ENCODE measurements around the gene CLEC4E.
"Not testable (repeated sequence)": the region's sequence is repeated elsewhere in the genome, so short reads cannot be mapped to it uniquely, and the experiment has no call there.

CLEC4E gene

DNA sequence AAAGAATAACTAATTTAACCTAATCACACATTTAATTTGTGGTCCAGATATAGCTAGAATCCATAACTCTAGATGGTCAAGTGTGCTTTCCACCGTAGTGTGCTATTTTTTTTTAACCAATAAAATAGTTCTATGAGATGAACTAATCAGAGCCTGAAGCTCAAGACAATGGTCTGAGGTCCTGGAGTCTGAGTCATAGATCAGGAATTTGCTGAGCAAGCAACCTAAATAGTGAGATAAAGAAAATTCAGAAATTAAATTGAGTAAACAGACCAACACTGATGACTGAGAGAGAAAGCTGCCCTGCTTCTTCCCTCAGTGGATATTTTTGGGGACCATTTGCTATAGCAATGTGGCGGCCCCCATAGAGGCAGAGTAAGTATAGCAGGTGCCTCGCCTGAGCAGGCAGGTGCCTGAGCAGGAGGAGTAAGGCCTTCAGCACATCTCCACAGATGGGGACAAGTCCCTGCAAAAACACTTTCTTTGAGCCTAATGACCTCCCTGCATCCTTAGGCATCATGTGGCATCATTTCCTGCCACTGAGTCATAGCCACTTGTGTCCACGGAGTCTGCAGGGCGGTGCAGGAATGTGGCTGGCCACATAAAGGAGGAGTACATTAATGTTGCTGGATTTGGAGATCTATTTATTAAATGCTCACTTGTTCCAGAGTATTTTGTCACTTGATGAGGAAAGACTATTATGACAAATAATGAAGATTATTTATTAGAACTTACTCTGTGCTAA lies 13.9 kb upstream of the CLEC4E start:
- Mint-ChIP-seq H3K27me3 (ENCODE audit: low read depth) (peaks cover 2% of the 10 kb centered on the region), H3K36me3 (ENCODE audit: low read depth) (no peaks in the 10 kb centered on the region), H3K4me3 (no peak overlapping the region), H3K4me1 (ENCODE audit: low read depth) (no peaks in the 10 kb centered on the region), H3K27ac (no peak overlapping the region), H3K9me3 (no peaks in the 10 kb centered on the region)
- DNase-seq (ENCODE audit: low spot score), result no peak

DNA sequence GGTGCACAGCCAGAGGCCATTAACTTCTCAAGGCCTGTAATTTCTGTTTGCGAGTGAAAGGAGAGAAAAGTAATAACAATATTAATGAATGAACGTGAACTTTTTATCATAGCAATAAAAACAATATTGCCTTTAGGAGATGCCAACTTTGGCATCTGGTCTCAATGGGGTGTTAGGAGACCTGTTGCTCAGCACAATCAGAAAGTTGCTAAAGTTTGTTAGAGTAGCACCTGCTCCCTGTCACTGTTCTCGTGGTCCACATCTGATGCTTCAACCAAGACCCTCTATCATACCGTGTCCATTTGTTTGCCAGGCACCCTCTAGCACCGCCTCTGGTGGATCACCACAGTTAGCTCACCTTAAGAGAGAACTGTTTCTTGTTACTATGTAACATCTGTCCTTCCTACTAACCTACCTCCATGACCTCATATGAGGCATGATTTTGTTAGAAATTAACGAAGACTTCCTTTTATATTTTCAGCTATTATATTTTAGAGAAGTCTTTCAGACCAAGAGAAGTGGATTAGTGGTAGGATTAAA lies 12.5 kb upstream of the CLEC4E start:
- no peak for DNase-seq (ENCODE audit: low spot score)
- Mint-ChIP-seq H3K9me3 (no peaks in the 10 kb centered on the region), H3K27me3 (ENCODE audit: low read depth) (peaks cover 5% of the 10 kb centered on the region), H3K4me3 (no peak overlapping the region), H3K36me3 (ENCODE audit: low read depth) (no peaks in the 10 kb centered on the region), H3K27ac (no peak overlapping the region), H3K4me1 (ENCODE audit: low read depth) (no peaks in the 10 kb centered on the region)

- peaks cover 14% of the 10 kb centered on the region for H3K27me3 Mint-ChIP-seq (ENCODE audit: low read depth)
- no peaks in the 10 kb centered on the region for H3K9me3 Mint-ChIP-seq
- no peaks in the 10 kb centered on the region for H3K4me1 Mint-ChIP-seq (ENCODE audit: low read depth)
- H3K4me3 Mint-ChIP-seq, result no peak overlapping the region
- no peaks in the 10 kb centered on the region for H3K36me3 Mint-ChIP-seq (ENCODE audit: low read depth)
- H3K27ac Mint-ChIP-seq, result no peak overlapping the region
- no peak for DNase-seq (ENCODE audit: low spot score)
Measured at GRCh38 chr12:8549381-8549780, 8.7 kb upstream of the CLEC4E start.

GRCh38 chr12:8548192-8548591 lies 7.5 kb upstream of the CLEC4E start:
- H3K27ac Mint-ChIP-seq, result no peak overlapping the region
- peaks cover 14% of the 10 kb centered on the region for H3K27me3 Mint-ChIP-seq (ENCODE audit: low read depth)
- no peaks in the 10 kb centered on the region for H3K9me3 Mint-ChIP-seq
- H3K36me3 Mint-ChIP-seq (ENCODE audit: low read depth), result no peaks in the 10 kb centered on the region
- H3K4me1 Mint-ChIP-seq (ENCODE audit: low read depth), result no peaks in the 10 kb centered on the region
- H3K4me3 Mint-ChIP-seq, result no peak overlapping the region
- DNase-seq (ENCODE audit: low spot score), result no peak

DNA sequence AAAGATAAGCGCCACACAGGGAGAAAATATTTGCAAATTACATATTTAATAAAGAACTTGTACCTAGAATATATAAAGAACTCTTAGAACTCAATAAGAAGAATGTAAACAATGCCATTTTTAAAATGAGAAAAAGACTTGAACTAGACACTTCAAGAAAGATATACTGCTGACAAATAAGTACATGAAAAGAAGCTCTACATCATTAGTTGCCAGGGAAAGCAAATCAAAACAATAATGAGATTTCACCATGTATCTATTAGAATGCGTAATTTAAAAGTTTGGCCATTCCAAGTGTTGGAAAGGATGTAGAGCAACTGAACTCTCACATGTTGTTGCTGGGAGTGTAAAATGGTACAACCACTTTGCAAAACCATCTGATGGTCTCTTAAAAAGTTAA lies 6.9 kb upstream of the CLEC4E start:
- H3K27ac Mint-ChIP-seq, result no peak overlapping the region
- no peaks in the 10 kb centered on the region for H3K36me3 Mint-ChIP-seq (ENCODE audit: low read depth)
- no peaks in the 10 kb centered on the region for H3K9me3 Mint-ChIP-seq
- H3K27me3 Mint-ChIP-seq (ENCODE audit: low read depth), result peaks cover 14% of the 10 kb centered on the region
- DNase-seq (ENCODE audit: low spot score), result no peak
- no peaks in the 10 kb centered on the region for H3K4me1 Mint-ChIP-seq (ENCODE audit: low read depth)
- H3K4me3 Mint-ChIP-seq, result no peak overlapping the region

GRCh38 chr12:8546591-8546990 lies 5.9 kb upstream of the CLEC4E start:
- Mint-ChIP-seq H3K36me3 (ENCODE audit: low read depth) (no peaks in the 10 kb centered on the region), H3K4me1 (ENCODE audit: low read depth) (no peaks in the 10 kb centered on the region), H3K4me3 (no peak overlapping the region), H3K27me3 (ENCODE audit: low read depth) (peaks cover 15% of the 10 kb centered on the region), H3K27ac (no peak overlapping the region), H3K9me3 (no peaks in the 10 kb centered on the region)
- DNase-seq (ENCODE audit: low spot score), result no peak

- DNase-seq (ENCODE audit: low spot score), result peak; percentile 44
- Mint-ChIP-seq H3K4me3 (no peak overlapping the region), H3K27me3 (ENCODE audit: low read depth) (peaks cover 30% of the 10 kb centered on the region)
Measured at GRCh38 chr12:8544295-8544694, 3.6 kb upstream of the CLEC4E start.

GRCh38 chr12:8541562-8541961 lies 857 bp upstream of the CLEC4E start:
- Mint-ChIP-seq H3K9me3 (no peaks in the 10 kb centered on the region), H3K4me3 (no peak overlapping the region), H3K27me3 (ENCODE audit: low read depth) (peaks cover 23% of the 10 kb centered on the region), H3K4me1 (ENCODE audit: low read depth) (no peaks in the 10 kb centered on the region), H3K27ac (no peak overlapping the region), H3K36me3 (ENCODE audit: low read depth) (no peaks in the 10 kb centered on the region)
- no peak for DNase-seq (ENCODE audit: low spot score)

More at GRCh38 chr12:8544295-8544694, 3.6 kb upstream of the CLEC4E start:
- no peak overlapping the region for H3K27ac Mint-ChIP-seq
- H3K9me3 Mint-ChIP-seq, result no peaks in the 10 kb centered on the region
- no peaks in the 10 kb centered on the region for H3K4me1 Mint-ChIP-seq (ENCODE audit: low read depth)
- H3K36me3 Mint-ChIP-seq (ENCODE audit: low read depth), result no peaks in the 10 kb centered on the region

DNA sequence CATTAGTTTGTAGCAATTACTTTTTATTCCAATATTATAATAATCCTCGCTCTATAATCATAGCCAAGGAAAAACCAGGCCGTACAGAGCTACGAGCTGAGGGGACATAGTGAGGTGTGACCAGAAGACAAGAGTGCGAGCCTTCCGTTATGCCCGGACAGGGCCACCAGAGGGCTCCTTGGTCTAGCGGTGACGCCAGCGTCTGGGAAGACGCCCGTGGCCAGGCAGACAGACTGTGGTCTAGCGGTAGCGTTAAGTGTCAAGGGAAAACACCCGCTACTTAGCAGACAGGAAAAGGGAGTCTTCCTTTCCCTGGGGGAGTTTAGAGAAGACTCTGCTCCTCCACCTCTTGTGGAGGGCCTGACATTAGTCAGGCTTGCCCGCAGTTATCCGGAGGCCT lies 2.9 kb downstream of the CLEC4E start:
- H3K27ac Mint-ChIP-seq; H3K4me1 Mint-ChIP-seq (ENCODE audit: low read depth); H3K9me3 Mint-ChIP-seq; H3K4me3 Mint-ChIP-seq; DNase-seq (ENCODE audit: low spot score); H3K36me3 Mint-ChIP-seq (ENCODE audit: low read depth): not testable (repeated sequence)
- H3K27me3 Mint-ChIP-seq (ENCODE audit: low read depth), result peaks cover 27% of the 10 kb centered on the region

DNA sequence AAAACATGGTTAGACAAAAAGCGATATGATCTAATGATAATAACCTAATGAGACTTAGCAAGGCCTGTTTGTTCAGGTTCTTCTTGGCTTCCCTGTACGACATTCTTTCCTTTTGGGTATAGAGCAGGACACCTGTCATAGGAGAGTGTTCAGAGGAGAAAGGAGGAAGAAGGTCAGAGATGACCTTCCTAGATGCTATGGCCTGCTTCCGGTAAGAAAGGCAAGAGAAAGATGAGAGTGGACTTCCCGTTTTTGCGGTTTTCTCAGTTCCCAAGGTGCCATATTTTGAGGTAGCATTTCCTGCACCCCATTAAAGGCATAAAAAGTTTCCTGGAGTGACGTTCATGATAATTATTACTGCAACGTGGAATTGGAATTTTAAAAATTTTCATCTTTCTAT lies 8.7 kb downstream of the CLEC4E start:
- Mint-ChIP-seq H3K36me3 (ENCODE audit: low read depth) (no peaks in the 10 kb centered on the region), H3K9me3 (no peaks in the 10 kb centered on the region), H3K4me1 (ENCODE audit: low read depth) (no peaks in the 10 kb centered on the region), H3K27ac (no peak overlapping the region), H3K27me3 (ENCODE audit: low read depth) (peaks cover 15% of the 10 kb centered on the region), H3K4me3 (no peak overlapping the region)
- no peak for DNase-seq (ENCODE audit: low spot score)

DNA sequence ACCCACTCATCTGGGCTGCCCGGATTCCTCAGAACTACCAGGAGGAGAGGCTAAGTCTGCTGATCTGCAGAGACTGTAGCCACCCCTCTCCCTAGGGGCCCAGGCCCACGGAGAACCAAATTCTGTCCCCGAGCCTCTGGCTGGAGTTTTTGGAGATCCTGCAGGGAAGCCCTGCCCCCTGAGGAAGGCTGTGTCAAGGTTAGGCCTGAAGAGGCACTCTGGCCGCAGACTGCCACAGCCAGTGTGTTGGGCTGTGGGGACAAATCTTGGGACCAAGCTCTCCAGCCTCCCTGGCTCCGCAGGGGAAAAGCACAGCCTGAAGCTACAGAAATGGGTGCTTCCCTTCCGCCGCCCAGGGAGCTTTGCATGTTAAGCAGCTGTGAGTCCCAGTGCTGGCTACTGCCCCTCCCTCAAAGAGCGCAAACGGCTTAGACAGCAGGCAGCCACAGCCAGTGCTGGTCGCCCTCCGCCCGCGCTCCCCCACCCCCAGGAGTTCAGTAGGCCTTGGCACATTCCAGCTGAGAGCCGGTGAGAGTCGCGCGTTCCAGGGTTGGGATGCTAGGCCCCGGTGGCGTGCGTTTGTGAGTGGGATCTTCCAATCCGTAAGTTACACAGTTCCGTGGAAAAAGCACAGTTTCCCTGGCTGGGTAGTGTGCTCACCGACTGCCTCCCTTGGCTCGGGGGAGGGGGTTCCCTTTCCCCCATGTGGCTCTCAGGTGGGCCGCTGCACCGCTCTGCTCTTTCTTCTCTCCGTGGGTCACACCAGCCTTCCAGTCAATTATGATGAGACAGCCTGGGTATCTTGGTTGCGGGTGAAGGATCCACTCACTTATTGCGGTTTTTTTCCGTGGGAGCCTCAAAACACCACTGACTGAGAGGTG lies 13.2 kb downstream of the CLEC4E start:
- Mint-ChIP-seq H3K9me3 (peaks cover 10% of the 10 kb centered on the region), H3K36me3 (ENCODE audit: low read depth) (no peaks in the 10 kb centered on the region), H3K27me3 (ENCODE audit: low read depth) (peaks cover 15% of the 10 kb centered on the region), H3K4me3 (no peak overlapping the region), H3K4me1 (ENCODE audit: low read depth) (no peaks in the 10 kb centered on the region), H3K27ac (no peak overlapping the region)
- DNase-seq (ENCODE audit: low spot score), result no peak

- Mint-ChIP-seq H3K36me3 (ENCODE audit: low read depth) (no peaks in the 10 kb centered on the region), H3K4me3 (no peak overlapping the region), H3K27me3 (ENCODE audit: low read depth) (peaks cover 31% of the 10 kb centered on the region), H3K9me3 (no peaks in the 10 kb centered on the region), H3K27ac (no peak overlapping the region), H3K4me1 (ENCODE audit: low read depth) (no peaks in the 10 kb centered on the region)
- no peak for DNase-seq (ENCODE audit: low spot score)
Measured at GRCh38 chr12:8519171-8519570, 21.5 kb downstream of the CLEC4E start.

- no peak overlapping the region for H3K27ac Mint-ChIP-seq
- H3K4me3 Mint-ChIP-seq, result no peak overlapping the region
- no peak for DNase-seq (ENCODE audit: low spot score)
- H3K36me3 Mint-ChIP-seq (ENCODE audit: low read depth), result no peaks in the 10 kb centered on the region
- no peaks in the 10 kb centered on the region for H3K4me1 Mint-ChIP-seq (ENCODE audit: low read depth)
- peaks cover 31% of the 10 kb centered on the region for H3K27me3 Mint-ChIP-seq (ENCODE audit: low read depth)
- H3K9me3 Mint-ChIP-seq, result no peaks in the 10 kb centered on the region
Measured at GRCh38 chr12:8517971-8518370, 22.7 kb downstream of the CLEC4E start.

- no peak for DNase-seq (ENCODE audit: low spot score)
- Mint-ChIP-seq H3K4me3 (no peak within 1 kb of the TSS), H3K27me3 (ENCODE audit: low read depth) (peaks cover 29% of the 10 kb centered on the region), H3K9me3 (no peaks in the 10 kb centered on the region), H3K36me3 (ENCODE audit: low read depth) (no peaks in the 10 kb centered on the region), H3K27ac (no peak within 1 kb of the TSS), H3K4me1 (ENCODE audit: low read depth) (no peaks in the 10 kb centered on the region)
Measured at GRCh38 chr12:8513256-8513655, 27.4 kb downstream of the CLEC4E start, which contains the start of gene CLEC4D. TSS of gene CLEC4D (plus strand) at chr12:8513503. CDS start at chr12:8513733, 230 bp downstream.
